ENCODE data around the gene NPIPB13.
"Not testable (repeated sequence)": the region's sequence is repeated elsewhere in the genome, so short reads cannot be mapped to it uniquely, and the experiment has no call there.

GRCh38 chr16:30205541-30206236 lies 42.6 kb downstream of the NPIPB13 start:
- TF ChIP-seq CTCF (conservative IDR thresholded peaks at IDR 0.05; ENCODE audit: low read length); EZH2phosphoT487 (IDR thresholded peaks at IDR 0.05; ENCODE audit: borderline replicate concordance): not testable (repeated sequence)

Measured in Loucy (cell line).